Left kidney (tissue), 2 donors: ENCODE results near the gene KLK8. TPM values are rescaled to one million over a fixed set of nuclear protein-coding genes. Genes with fewer than 3 reads are reported as not detected.

ENCODE experiments used
- DNase-seq: peaks from one replicate; pipeline ENCODE4 v3.0.0-alpha.2; 2013
- polyA plus RNA-seq: library from polyadenylated mRNA; unstranded; fragments of 120-200 nt; gene quantifications from one replicate; pipeline ENCODE4 v1.2.1, GENCODE V29; 2013; ENCODE audit not compliant: insufficient read length

Gene KLK8
- polyA plus RNA-seq, 1 donor: 3.9 TPM

- DNase-seq: no peak
Observed at GRCh38 chr19:50949861-50950260, 51.5 kb downstream of the KLK8 start.

GRCh38 chr19:50947123-50947522 is 54.3 kb downstream of the KLK8 start:
- no peak for DNase-seq

Other genes starting within 250 kb of the KLK8 start
- not detected for gene GPR32, start 231.1 kb downstream of the KLK8 start, polyA plus RNA-seq
- gene ACP4, start 211.2 kb downstream of the KLK8 start, polyA plus RNA-seq: 0.23 TPM
- 0.96 TPM for gene KLK1, start 177.8 kb downstream of the KLK8 start, polyA plus RNA-seq
- not detected for gene KLK15, start 168.0 kb downstream of the KLK8 start, polyA plus RNA-seq
- 0.68 TPM for gene KLK3, start 146.7 kb downstream of the KLK8 start, polyA plus RNA-seq
- 0.27 TPM for gene KLK2, start 128.2 kb downstream of the KLK8 start, polyA plus RNA-seq
- gene KLK4, start 90.2 kb downstream of the KLK8 start, polyA plus RNA-seq: not detected
- 1.2 TPM for gene KLK5, start 48.6 kb downstream of the KLK8 start, polyA plus RNA-seq
- gene KLK6, start 32.0 kb downstream of the KLK8 start, polyA plus RNA-seq: 28.0 TPM
- 4.6 TPM for gene KLK7, start 17.7 kb downstream of the KLK8 start, polyA plus RNA-seq
- 0.17 TPM for gene KLK10, start 18.1 kb upstream of the KLK8 start, polyA plus RNA-seq
- 0.15 TPM for gene KLK11, start 25.0 kb upstream of the KLK8 start, polyA plus RNA-seq
- not detected for gene KLK12, start 33.4 kb upstream of the KLK8 start, polyA plus RNA-seq
- gene KLK13, start 63.5 kb upstream of the KLK8 start, polyA plus RNA-seq: 0.76 TPM
- 0.45 TPM for gene KLK14, start 81.3 kb upstream of the KLK8 start, polyA plus RNA-seq
- 1.8 TPM for gene CTU1, start 106.8 kb upstream of the KLK8 start, polyA plus RNA-seq
- gene SIGLEC9, start 123.3 kb upstream of the KLK8 start, polyA plus RNA-seq: 1.4 TPM
- gene SIGLEC7, start 140.7 kb upstream of the KLK8 start, polyA plus RNA-seq: not detected
- 3.0 TPM for gene CD33, start 223.5 kb upstream of the KLK8 start, polyA plus RNA-seq
- not detected for gene SIGLECL1, start 249.5 kb upstream of the KLK8 start, polyA plus RNA-seq